Measurements from ENCODE around the gene UBALD1. TPM values are rescaled to one million over a fixed set of nuclear protein-coding genes. Genes with fewer than 3 reads are reported as not detected.
"Not testable (repeated sequence)": the region's sequence is repeated elsewhere in the genome, so short reads cannot be mapped to it uniquely, and the experiment has no call there.

The UBALD1 gene
- total and polyA plus RNA-seq, 10 of the 15 experiments (the other 5 are each of a cell fraction or from before 2014, with no cell fraction given): 0.05 to 32.7 (median 5.1) TPM

DNA sequence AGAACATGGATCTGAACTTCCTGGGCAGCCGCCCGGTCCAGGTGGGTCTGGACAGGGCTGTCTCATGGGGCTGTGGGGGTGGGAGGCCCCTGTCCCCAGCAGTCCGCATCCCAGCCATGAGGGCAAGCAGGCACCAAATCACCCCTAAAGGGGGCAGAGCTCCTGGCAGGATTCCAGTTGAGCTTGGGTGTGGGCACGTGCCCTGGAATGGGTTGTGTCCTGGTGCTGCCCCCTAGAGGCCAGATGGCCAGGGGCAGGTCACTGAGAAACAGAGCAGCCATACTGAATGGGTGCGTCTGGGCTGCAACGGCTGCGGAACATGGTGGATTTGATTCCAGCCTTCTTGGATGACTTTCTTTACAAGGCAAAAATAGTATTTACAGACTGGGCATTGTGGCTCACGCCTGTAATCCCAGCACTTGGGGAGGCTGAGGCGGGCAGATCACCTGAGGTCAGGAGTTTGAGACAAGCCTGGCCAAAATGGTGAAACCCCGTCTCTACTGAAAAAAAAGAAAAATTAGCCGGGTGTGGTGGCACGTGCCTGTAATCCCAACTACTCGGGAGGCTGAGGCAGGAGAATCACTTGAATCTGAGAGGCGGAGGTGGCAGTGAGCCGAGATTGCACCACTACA is 35.9 kb upstream of the UBALD1 start:
- peak; percentile 92 for ATAC-seq
- H3K27ac ChIP-seq (ENCODE audit: control insufficient read depth, insufficient read depth); DNase-seq (ENCODE audit: low read depth, low spot score); POLR2A ChIA-PET; H2AFZ ChIP-seq (ENCODE audit: control insufficient read depth, low read depth, low read length); H3K27me3 ChIP-seq (replicated peaks in 1 of 2; ENCODE audit: control insufficient read depth in 2 of 2, insufficient read depth in 2 of 2, low read length in 1 of 2); H3K4me2 ChIP-seq (ENCODE audit: control insufficient read depth, insufficient read depth); H3K4me3 ChIP-seq; H4K20me1 ChIP-seq (ENCODE audit: control insufficient read depth, insufficient read depth); H3K9ac ChIP-seq (ENCODE audit: control insufficient read depth, insufficient read depth, low read length); H3K4me1 ChIP-seq (ENCODE audit: control insufficient read depth, insufficient read depth, low read length); H3K79me2 ChIP-seq (ENCODE audit: control insufficient read depth, insufficient read depth, low read length); H3K9me3 ChIP-seq (replicated peaks; ENCODE audit: control insufficient read depth, insufficient read depth, low read length); in situ Hi-C loops (cut with MboI); BruUV-seq (replicated peaks); FAIRE-seq: not testable (repeated sequence)
- ChIA-PET SMC1A (ENCODE audit: uncharacterized antibody, unreplicated experiment) (interaction anchor here (1.2 kb wide), 1 partner anchor 144 kb away, joined by 3 read pairs; no protein-coding TSS in a partner anchor), CTCF (interaction anchor here (0.6 to 1.8 kb wide), 11 partner anchors 10 to 528 kb away, joined by 3 to 11 read pairs (median 4); partner anchors contain the start of genes ANKS3 and DNAAF8), RAD21 (ENCODE audit: unreplicated experiment) (interaction anchor here (1.0 to 1.6 kb wide), 2 partner anchors 34 to 145 kb away, joined by 3 to 5 read pairs; no protein-coding TSS in a partner anchor)
- intact Hi-C loops (cut with micrococcal nuclease; ENCODE audit: unreplicated experiment): loop anchor here (1.0 kb wide), 1 partner anchor 14 kb away; no protein-coding TSS in a partner anchor
- H3K36me3 ChIP-seq (ENCODE audit: control insufficient read depth in 2 of 2, insufficient read depth in 2 of 2, low read length in 1 of 2): peaks cover 15 to 35% of the 10 kb centered on the region in 2 experiments; a peak in 3 of 4 replicates
- whole genome bisulfite sequencing (ENCODE audit: insufficient coverage, insufficient replicate concordance, low lambda C conversion rate, missing lambda C conversion rate): 81% methylated on average over 15 of the region's 15 CpGs
- 0 out of 2 replicates have a peak, but pooled peaks have one; percentile 36 for TF ChIP-seq GATAD2B (conservative IDR thresholded peaks at IDR 0.05; ENCODE audit: low read depth)
- peak; percentile 38; the same call in 1 of the 2 replicates for TF ChIP-seq SMC3 (IDR thresholded peaks at IDR 0.05; ENCODE audit: borderline replicate concordance, low read length)
- TF ChIP-seq YY1 (IDR thresholded peaks at IDR 0.05; ENCODE audit: low read depth, low read length): peak; percentile 88
- peak; percentile 41; the same call in 1 of the 2 replicates for TF ChIP-seq RAD21 (IDR thresholded peaks at IDR 0.05; ENCODE audit: insufficient read depth, low read depth, low read length)
- TF ChIP-seq BHLHE40 (IDR thresholded peaks at IDR 0.05; ENCODE audit: borderline replicate concordance in 1 of 2, low read depth in 2 of 2, low read length in 1 of 2): peak; percentile 97
- TF ChIP-seq, protein P1, sequence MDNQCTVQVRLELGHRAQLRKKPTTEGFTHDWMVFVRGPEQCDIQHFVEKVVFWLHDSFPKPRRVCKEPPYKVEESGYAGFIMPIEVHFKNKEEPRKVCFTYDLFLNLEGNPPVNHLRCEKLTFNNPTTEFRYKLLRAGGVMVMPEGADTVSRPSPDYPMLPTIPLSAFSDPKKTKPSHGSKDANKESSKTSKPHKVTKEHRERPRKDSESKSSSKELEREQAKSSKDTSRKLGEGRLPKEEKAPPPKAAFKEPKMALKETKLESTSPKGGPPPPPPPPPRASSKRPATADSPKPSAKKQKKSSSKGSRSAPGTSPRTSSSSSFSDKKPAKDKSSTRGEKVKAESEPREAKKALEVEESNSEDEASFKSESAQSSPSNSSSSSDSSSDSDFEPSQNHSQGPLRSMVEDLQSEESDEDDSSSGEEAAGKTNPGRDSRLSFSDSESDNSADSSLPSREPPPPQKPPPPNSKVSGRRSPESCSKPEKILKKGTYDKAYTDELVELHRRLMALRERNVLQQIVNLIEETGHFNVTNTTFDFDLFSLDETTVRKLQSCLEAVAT (IDR thresholded peaks at IDR 0.05): 0 out of 2 replicates have a peak, but pooled peaks have one; percentile 44
- TF ChIP-seq, protein P2, sequence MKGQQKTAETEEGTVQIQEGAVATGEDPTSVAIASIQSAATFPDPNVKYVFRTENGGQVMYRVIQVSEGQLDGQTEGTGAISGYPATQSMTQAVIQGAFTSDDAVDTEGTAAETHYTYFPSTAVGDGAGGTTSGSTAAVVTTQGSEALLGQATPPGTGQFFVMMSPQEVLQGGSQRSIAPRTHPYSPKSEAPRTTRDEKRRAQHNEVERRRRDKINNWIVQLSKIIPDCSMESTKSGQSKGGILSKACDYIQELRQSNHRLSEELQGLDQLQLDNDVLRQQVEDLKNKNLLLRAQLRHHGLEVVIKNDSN (IDR thresholded peaks at IDR 0.05; ENCODE audit: borderline replicate concordance, extremely low read length, insufficient read depth, low read depth, low read length): peak; percentile 81
- TF ChIP-seq, protein P3, sequence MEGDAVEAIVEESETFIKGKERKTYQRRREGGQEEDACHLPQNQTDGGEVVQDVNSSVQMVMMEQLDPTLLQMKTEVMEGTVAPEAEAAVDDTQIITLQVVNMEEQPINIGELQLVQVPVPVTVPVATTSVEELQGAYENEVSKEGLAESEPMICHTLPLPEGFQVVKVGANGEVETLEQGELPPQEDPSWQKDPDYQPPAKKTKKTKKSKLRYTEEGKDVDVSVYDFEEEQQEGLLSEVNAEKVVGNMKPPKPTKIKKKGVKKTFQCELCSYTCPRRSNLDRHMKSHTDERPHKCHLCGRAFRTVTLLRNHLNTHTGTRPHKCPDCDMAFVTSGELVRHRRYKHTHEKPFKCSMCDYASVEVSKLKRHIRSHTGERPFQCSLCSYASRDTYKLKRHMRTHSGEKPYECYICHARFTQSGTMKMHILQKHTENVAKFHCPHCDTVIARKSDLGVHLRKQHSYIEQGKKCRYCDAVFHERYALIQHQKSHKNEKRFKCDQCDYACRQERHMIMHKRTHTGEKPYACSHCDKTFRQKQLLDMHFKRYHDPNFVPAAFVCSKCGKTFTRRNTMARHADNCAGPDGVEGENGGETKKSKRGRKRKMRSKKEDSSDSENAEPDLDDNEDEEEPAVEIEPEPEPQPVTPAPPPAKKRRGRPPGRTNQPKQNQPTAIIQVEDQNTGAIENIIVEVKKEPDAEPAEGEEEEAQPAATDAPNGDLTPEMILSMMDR (IDR thresholded peaks at IDR 0.05 in 2 of 3, conservative IDR thresholded peaks at IDR 0.05 in 1 of 3; ENCODE audit: control insufficient read depth in 2 of 3, extremely low read depth in 1 of 3, insufficient read depth in 1 of 3, low read depth in 3 of 3, low read length in 3 of 3): peak; percentile 70 to 85 (median 83)

Data from GM12878 (cell line).